Measurements from ENCODE around the gene RAB1A. TPM values are rescaled to one million over a fixed set of nuclear protein-coding genes. Genes with fewer than 3 reads are reported as not detected.
"Not testable (repeated sequence)": the region's sequence is repeated elsewhere in the genome, so short reads cannot be mapped to it uniquely, and the experiment has no call there.

RAB1A gene
- total RNA-seq, 1 donor from 2014 or later: 143 TPM

DNA sequence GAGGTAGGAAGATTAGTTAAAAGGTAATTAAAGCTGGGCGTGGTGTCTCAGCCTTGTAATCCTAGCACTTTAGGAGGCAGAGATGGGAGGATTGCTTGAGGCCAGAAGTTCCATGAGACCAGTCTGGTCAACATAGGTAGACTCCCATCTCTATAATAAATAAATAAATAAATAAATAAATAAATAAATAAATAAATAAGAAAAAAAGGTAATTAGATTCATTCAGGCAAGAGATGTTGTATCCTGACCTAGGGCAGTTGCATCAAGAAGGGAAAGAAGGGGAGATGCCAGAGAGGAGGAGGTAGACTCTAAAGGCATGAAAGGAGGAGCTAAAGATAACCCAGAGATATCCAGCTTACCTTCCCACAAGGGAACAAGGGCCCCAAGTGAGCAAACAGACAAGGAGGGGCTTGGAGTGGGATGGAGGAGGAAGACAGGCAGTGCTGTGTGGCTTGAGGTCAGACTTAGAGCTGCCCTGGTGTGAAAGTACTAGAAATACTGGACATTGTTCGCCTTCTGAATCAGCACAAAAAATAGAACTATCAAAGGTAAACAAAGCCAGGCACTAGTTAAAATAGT, 7.4 kb upstream of the RAB1A start:
- no peak for DNase-seq (ENCODE audit: extremely low read depth, low read depth, low spot score)

DNA sequence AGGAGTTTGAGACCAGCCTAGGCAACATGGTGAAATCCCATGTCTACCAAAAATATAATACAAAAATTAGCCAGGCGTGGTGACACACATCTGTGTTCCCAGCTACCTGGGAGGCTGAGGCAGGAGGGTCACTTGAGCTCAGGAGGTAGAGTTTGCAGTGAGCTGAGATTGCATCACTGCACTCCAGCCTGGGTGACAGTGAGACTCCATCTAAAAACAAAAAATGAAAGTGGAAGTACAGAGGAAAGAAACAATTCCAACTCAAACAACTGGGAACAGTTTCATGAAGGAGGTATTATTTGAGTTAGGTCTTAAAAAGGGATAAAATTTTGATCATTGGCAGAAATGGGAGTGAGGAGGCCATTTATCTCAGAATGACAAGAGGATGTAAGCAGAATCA, 6.3 kb upstream of the RAB1A start:
- DNase-seq (ENCODE audit: extremely low read depth, low read depth, low spot score): no peak

DNA sequence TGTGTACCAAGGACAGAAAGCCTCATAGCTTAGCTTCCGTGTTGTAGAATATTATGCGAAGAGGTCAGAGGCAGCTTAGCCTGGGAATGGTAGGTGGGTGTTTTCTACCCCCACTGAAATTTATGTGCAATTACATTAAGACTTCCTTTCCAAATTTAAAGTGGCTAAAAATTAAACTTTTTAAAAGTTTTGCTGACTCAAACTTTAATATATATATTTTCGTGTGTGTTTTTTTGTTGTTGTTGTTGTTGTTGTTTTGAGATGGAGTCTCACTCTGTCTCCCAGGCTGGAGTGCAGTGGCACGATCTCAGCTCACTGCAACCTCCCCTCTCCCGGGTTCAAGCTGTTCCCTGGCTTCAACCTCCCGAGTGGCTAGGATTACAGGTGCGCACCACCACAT, 4.3 kb upstream of the RAB1A start:
- no peak for DNase-seq (ENCODE audit: extremely low read depth, low read depth, low spot score)

DNA sequence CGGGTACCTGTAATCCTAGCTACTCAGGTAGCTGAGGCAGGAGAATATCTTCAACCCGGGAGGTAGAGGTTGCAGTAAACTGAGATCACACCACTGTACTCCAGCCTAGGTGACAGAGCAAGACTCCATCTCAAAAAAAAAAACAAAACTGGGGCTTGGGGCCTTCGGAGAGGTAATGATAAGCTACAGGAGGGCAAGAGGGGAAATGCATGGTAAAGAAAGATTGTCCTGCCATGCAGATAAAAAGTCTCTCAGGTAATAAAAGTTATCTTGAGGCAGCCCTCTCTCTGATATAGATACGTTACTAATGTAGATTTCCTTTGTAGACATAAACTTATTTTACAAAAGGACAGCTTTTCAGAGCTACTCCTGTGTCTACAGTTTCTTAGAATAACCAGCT, 3.7 kb upstream of the RAB1A start:
- DNase-seq (ENCODE audit: extremely low read depth, low read depth, low spot score): no peak

DNA sequence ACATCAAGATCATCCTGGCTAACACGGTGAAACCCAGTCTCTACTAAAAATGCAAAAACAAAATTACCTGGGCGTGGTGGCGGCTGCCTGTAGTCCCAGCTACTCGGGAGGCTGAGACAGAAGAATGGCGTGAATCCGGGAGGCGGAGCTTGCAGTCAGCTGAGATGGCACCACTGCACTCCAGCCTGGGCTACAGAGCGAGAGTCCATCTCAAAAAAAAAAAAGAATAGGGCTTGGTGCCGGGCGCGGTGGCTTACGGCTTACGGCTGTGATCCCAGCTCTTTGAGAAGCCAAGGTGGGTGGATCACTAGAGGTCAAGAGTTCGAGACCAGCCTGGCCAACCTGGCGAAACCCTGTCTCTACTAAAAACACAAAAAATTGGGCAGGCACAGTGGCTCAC, 3.0 kb upstream of the RAB1A start:
- DNase-seq (ENCODE audit: extremely low read depth, low read depth, low spot score): not testable (repeated sequence)

DNA sequence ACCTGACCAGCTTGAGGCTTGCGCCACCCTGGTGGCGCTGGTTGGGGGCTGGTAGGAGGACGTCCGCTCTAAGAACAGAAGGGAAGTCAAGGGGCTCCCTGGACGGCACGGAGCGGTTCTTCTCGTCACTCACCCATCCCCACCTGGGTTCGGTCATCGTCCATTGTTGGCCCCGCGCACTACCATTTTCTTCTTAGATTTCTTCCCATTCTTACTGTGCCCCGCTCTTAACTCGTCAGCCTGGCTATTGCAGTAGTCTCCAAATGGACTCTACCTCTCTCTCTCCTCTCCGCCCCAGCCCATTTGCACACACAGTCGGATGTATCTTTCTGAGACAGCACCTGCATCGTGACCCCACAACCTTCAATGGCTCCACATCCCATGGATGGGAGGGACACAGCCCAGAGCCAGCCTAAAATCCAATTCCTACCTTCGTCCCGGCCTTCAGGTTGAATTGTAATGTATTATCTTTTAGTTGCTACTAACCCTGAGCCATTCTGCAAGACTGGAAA, 814 bp upstream of the RAB1A start:
- DNase-seq (ENCODE audit: extremely low read depth, low read depth, low spot score): no peak

DNA sequence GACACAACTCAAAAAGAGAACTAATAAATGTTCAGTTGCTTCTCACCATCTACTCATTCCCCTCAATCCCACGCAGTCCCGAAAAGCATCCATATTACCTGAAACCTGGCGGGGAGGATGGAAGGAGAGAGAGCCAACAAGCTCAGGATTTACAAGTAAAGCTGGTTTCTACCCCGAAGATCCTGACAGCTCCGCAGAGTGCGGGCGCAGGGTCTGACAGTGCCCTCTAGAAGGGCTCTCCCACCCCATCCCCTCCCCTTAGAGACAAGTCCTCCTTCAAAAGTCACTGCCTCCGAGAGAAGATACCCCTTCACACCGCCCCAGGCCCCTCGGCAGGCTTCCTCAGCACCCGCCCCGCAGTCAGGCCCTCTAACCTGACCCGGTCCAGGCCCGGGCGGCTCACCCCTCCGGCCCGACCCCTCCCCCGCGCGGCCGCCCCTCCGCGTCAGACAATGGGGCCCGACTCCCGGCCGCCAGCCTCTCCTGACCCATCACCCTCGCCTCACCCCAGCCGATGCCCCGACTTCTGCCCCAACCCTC, 550 bp downstream of the RAB1A start:
- no peak for DNase-seq (ENCODE audit: extremely low read depth, low read depth, low spot score)

DNA sequence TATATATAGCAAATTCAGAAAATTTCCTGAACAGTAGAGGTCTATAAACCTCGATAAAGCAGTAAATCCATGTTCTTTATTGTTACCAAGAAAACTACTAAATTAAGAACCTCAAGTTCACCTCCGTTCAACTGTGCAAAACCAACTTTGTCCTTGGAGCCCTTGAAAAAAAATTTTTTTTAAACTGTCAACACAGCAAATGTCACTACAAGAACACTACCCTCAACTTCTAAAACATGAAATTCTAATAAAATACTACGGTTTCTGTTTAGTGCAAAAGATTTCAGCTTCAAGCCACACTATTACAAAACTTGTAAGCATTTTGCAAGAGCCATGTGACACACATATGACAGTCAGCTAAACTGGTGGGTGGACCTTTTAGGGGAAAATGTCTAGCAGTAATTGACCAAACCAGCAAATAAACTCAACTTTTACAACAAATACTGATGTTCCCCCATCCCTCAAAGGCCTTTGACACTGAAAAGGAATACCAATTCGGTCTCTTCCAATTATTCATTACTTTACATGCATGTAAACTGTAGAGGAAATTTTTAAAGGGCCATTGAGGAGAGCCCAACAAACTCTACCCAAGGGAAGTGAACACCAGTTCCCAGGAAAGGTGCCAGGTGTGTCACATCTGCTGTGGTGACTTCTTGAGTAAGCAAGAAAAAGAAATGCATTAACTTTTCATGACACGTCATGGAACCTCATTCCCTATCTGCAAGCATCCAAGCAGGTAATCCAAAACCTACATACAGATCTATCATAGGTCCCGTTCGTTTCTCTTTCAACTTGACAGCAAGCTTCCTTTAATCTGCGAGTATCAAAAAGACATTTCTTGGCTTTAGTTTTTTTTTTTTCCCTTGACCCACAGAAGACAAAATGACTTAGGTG, 1.4 kb downstream of the RAB1A start:
- DNase-seq (ENCODE audit: extremely low read depth, low read depth, low spot score): no peak

DNA sequence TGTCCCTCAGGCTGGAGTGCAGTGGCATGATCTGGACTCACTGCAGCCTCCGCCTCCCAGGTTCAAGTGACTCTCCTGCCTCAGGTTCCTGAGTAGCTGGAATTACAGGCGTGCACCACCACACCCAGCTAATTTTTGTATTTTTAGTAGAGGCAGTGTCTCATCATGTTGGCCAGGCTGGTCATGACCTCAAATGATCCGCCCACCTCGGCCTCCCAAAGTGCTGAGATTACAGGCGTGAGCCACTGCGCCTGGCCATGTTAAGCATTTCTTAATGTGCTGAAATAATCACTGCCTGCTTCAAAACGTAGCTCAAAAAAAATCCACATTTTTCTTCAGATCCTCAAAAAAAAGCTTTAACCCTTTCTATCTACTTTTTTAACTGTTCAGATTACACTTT, 4.4 kb downstream of the RAB1A start:
- DNase-seq (ENCODE audit: extremely low read depth, low read depth, low spot score): not testable (repeated sequence)

DNA sequence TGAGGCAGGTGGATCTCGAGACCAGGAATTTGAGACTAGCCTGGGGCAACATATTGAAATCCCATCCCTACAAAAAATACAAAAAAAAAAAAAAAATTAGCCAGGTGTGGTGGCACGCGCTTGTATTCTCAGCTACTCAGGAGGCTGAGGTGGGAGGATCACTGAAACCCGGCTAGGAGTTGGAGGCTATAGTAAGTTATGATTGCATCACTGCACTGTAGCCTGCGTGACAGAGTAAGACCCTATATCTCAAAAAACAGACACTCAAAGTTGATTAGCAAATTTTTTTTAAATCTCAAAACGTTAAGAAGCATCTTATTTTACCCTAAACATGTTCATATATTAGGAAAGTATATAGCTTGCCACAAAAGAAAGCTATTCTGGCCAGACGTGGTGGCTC, 7.6 kb downstream of the RAB1A start:
- no peak for DNase-seq (ENCODE audit: extremely low read depth, low read depth, low spot score)

DNA sequence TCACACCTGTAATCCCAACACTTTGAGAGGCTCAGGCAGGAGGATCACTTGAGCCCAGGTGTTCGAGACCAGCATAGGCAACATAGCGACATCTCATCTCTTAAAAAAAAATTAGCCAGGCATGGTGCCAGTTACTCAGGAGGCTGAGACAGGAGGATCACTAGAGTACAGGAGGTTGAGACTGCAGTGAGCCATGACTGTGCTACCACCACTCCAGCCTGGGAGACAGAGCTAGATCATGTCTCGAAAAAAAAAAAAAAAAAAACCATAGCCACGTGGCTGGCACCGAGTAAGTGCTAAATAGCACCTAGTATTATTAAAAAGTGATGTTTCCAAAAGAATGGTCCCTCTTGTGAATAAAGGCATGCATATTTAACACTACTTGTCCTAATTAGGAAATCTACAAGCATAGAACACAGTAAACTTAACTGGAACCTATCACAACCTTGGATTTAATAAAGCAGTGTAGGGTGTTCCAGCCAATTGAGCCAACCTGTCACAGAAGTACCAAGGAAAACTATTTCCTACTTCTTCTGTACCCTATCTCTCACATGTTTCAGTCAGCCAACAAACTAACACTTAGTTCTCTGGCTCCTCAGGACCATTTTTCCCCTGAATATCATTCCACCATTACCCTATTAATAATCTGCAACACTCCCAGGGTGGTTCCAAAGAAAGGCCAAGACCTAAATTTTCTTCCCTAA, 8.8 kb downstream of the RAB1A start:
- DNase-seq (ENCODE audit: extremely low read depth, low read depth, low spot score): no peak

DNA sequence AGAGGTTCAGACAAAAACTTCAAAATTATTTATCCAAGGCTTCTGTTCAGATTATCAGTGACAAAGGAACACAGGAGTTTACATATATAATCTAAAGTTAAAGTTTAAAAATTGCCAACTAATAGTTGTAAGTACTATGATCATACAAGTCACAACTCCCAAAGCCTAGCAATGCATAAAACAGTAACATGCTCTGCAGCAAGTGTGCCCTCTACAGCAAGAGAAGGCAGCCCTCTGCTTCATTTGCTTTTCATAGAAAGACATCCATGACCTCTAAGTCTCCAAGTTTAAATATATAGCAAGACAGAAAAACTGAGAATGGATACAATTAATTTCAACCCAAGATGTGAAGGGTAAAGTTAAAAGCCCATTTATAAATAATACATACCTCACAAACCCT, 13.3 kb downstream of the RAB1A start:
- DNase-seq (ENCODE audit: extremely low read depth, low read depth, low spot score): no peak

DNA sequence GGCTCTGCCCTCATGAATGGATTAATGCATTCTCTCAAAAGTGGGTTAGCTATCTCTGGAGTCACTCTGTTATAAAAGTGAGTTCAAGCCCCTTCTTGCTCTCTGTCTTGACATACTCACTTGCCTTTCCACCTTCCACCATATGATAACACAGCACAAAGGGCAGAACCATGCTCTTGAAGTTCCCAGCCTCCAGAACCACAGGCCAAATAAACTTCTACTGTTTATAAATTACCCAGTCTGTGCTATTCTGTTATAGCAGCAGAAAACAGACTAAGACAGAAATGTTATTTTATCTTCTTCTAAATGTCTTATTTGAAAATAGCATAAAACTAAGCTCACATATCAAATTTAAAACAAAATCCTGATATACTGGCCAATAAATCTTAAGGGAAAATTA, 15.0 kb downstream of the RAB1A start:
- no peak for DNase-seq (ENCODE audit: extremely low read depth, low read depth, low spot score)

DNA sequence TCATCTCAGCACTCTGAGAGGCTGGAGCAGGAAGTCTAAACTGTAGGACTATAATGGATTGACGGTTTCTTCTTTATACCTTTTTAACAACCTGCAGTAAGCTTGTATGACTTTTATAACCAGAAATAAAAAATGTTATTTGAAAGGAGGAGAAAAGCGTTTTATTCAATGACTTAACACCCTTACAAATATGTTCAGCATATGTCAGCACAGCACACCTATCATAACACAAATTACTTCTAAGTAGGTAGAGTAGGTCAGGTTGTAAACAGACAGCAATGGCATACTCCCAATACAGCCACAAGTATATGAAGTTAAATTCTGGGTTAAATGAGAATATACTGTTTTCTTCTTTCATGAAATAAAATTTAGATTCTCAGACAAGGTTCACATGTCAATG, 16.1 kb downstream of the RAB1A start:
- no peak for DNase-seq (ENCODE audit: extremely low read depth, low read depth, low spot score)

DNA sequence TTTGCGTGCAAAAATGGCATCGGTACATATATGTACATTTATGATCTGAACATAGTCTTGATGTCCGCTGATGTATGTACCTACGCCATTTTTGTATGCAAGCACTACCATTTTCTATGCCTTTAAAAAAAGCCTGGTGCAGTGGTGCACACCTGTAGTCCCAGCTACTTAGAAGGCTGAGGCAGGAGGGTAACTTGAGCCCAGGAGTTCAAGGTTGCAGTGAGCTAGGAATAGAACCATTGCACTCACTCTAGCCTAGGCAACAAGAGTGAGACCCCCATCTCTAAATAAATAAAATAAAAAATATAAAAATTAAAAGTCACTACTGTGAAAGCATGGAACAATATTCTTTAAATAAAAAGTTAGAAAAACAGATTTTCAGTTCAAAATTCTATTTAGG, 16.7 kb downstream of the RAB1A start:
- DNase-seq (ENCODE audit: extremely low read depth, low read depth, low spot score): no peak

DNA sequence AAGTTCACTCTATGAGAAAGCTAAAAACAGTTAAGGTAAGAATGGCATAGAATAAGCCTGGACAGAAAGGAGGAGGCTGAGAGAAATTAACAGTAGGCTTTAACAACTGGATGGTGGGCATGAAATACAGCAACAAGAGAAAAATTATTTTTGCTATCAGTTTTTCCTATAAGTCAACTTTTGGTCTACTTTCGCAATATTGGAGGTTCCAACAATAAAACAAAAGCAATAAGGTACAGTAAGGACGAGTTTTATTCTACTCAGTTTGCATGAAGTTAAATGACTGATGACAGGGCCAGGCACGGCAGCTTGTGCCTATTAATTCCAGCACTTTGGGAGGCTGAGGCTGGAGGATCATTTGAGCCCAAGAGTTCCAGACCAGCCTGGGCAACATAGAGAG, 17.3 kb downstream of the RAB1A start:
- no peak for DNase-seq (ENCODE audit: extremely low read depth, low read depth, low spot score)

DNA sequence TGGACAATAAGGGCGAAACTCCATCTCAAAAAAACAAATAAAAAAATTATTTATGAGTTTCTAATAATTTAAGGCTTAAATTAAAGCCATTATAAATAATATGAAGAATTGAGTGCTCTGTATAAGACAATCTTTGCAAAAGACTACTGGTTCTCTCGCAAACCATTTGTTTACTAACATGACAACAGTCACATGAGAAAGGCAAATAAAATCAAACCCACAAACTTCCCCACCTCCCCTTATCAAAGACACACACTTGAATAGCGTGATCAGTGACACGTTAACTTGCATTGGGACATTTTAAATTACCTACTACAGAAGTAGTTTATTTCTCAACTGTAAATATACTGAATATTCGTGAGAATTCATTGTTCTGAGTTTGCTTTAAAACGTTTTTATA, 21.1 kb downstream of the RAB1A start:
- no peak for DNase-seq (ENCODE audit: extremely low read depth, low read depth, low spot score)

DNA sequence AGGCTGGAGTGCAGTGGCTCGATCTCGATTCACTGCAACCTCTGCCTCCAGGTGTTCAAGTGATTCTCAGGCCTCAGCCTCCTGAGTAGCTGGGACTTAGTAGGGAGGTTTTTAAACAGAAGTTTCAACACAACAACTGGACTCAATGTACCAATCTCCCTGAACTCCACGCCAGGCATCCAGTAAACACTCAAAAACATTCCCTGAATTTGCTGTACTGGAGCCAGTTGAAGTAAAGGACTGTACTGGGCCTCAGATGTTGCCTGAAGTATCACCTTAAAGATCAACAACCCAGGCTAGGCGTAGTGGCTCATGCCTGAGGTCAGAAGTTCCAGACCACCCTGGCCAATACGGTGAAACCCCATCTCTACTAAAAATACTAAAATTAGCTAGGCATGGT, 22.4 kb downstream of the RAB1A start:
- DNase-seq (ENCODE audit: extremely low read depth, low read depth, low spot score): no peak

DNA sequence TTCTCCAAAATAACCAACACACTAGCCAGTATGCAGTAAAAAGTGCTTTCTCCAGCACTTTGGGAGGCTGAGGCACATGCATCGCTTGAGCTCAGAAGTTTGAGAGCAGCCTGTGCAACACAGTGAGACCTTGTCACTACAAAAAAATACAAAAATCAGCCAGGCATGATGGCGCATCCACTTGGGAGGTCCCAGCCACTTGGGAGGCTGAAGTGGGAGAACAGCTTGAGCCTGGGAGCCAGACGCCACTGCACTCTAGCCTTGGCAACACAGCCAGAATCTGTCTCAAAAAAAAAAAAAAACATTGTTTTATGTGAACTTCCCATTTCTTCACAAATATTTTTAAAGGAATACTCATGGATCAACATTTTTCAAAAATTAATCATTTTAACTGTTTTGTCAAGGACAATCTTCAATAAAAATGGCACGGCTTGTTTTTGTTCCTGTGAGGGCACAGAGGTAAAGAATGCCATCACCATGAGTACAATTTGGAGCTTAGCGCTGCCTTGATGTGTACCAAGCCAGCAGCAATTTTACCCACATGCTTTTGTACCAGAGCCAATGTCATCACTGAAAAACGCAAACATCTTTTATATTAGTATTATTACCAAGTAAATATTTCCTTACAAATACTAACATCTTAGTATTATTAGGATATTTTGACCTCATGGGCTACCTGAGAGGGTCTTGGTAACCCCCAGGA, 26.7 kb downstream of the RAB1A start:
- DNase-seq (ENCODE audit: extremely low read depth, low read depth, low spot score): no peak

DNA sequence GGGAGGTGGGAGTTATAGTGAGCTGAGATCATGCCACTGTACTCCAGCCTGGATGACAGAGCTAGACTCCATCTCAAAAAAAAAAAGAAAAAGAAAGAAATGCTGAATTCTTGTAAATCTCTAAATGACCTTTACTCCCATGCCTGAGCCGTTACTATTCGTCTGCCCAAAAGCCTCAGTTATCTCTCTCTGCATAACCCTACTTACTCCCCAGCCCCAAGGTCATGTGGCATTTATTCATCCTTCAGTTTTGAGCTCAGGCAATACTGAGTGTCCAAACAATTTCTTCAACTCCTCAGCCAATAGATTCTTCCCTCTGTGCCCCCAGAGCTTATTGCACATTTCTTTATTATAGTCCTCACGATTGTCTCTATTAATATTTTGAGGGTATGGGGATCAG, 28.8 kb downstream of the RAB1A start:
- no peak for DNase-seq (ENCODE audit: extremely low read depth, low read depth, low spot score)

DNA sequence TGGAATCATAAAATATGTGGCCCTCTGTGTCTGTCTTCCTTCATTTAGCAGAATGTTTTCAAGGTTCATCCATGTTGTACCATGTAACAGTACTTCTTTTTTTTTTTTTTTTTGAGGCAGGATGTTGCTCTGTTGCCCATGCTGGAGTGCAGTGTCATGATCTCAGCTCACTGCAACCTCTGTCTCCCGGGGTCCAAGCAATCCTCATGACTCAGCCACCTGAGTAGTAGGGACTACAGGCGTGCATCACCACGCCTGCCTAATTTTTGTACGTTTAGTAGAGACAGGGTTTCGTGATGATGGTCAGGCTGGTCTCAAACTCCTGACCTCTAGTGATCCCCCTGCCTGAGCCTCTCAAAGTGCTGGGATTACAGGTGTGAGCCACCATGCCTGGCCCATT, 31.2 kb downstream of the RAB1A start:
- DNase-seq (ENCODE audit: extremely low read depth, low read depth, low spot score): no peak
